ENCODE measurements around the gene SMYD3. TPM values are rescaled to one million over a fixed set of nuclear protein-coding genes. Genes with fewer than 3 reads are reported as not detected.

SMYD3 gene
- total RNA-seq, 1 experiment from 2014 or later, result 17.4 TPM

DNA sequence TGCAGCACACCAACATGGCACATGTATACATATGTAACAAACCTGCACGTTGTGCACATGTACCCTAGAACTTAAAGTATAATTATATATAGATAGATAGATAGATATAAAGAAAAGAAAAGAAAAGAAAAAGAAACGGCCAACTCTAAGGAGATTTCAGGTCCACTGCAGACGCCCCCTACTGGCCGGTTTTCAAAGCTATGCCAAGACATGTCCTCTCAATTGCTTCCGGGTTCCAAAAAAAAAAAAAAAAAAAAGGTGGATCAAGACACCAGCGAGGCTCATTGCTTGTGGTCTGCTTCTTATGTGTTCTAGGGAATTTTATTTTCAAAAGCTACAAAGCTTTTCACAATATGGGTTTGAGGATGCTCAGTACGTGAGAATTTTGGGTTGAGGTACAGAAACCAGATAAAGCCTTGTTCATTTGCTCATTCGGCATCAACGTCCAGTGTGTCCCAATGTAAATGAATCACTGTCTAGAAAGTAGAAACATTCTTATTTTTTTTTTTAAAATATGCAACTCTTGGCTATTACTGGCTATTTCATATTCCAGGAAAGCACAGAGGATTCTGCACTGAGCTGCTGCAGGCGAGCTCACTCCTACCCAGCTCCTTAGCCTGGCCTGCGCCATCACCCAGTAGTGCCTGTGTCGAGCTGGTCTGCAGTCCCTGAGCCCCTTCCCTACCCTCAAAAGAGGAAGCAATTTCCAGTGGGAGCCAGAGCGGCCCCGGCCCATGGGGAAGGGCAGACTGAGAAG lies 709.3 kb downstream of the SMYD3 start:
- in situ Hi-C loops (cut with HindIII; ENCODE audit: low pct_unique_long_range_greater_than_20kb, low sequenced_read_pairs) (no loop called here), intact Hi-C loops (cut with micrococcal nuclease; ENCODE audit: unreplicated experiment) (no loop called here)
- BruUV-seq (replicated peaks), result no TSS peak
- TF ChIP-seq, protein P1, sequence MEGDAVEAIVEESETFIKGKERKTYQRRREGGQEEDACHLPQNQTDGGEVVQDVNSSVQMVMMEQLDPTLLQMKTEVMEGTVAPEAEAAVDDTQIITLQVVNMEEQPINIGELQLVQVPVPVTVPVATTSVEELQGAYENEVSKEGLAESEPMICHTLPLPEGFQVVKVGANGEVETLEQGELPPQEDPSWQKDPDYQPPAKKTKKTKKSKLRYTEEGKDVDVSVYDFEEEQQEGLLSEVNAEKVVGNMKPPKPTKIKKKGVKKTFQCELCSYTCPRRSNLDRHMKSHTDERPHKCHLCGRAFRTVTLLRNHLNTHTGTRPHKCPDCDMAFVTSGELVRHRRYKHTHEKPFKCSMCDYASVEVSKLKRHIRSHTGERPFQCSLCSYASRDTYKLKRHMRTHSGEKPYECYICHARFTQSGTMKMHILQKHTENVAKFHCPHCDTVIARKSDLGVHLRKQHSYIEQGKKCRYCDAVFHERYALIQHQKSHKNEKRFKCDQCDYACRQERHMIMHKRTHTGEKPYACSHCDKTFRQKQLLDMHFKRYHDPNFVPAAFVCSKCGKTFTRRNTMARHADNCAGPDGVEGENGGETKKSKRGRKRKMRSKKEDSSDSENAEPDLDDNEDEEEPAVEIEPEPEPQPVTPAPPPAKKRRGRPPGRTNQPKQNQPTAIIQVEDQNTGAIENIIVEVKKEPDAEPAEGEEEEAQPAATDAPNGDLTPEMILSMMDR (IDR thresholded peaks at IDR 0.05), result peak; percentile 73
- TF ChIP-seq SIN3A (IDR thresholded peaks at IDR 0.05; ENCODE audit: borderline replicate concordance, insufficient read depth, low read depth, low read length), result no peak
- POLR2A ChIA-PET, result interaction anchor here (0.7 kb wide), 1 partner anchor 819 kb away, joined by 3 read pairs; no protein-coding TSS in a partner anchor
- CTCF ChIA-PET, result interaction anchor here (0.7 kb wide), 2 partner anchors 15 to 642 kb away, joined by 3 read pairs; no protein-coding TSS in a partner anchor
- Histone ChIP-seq H3K27ac (ENCODE audit: low read length) (no peak overlapping the region), H3K27me3 (ENCODE audit: control insufficient read depth, insufficient read depth, low read length) (no peaks in the 10 kb centered on the region), H3K9me3 (ENCODE audit: control insufficient read depth, insufficient read depth, low read depth, low read length) (no peaks in the 10 kb centered on the region), H3K4me3 (ENCODE audit: low read depth in 2 of 2, low read length in 2 of 2) (no peak overlapping the region), H3K4me1 (ENCODE audit: control insufficient read depth, insufficient read depth, low read length) (no peaks in the 10 kb centered on the region), H3K36me3 (ENCODE audit: control insufficient read depth, insufficient read depth, low read length) (no peaks in the 10 kb centered on the region)
- DNase-seq (ENCODE audit: low read depth, low spot score), result no peak
- ATAC-seq, result no peak

DNA sequence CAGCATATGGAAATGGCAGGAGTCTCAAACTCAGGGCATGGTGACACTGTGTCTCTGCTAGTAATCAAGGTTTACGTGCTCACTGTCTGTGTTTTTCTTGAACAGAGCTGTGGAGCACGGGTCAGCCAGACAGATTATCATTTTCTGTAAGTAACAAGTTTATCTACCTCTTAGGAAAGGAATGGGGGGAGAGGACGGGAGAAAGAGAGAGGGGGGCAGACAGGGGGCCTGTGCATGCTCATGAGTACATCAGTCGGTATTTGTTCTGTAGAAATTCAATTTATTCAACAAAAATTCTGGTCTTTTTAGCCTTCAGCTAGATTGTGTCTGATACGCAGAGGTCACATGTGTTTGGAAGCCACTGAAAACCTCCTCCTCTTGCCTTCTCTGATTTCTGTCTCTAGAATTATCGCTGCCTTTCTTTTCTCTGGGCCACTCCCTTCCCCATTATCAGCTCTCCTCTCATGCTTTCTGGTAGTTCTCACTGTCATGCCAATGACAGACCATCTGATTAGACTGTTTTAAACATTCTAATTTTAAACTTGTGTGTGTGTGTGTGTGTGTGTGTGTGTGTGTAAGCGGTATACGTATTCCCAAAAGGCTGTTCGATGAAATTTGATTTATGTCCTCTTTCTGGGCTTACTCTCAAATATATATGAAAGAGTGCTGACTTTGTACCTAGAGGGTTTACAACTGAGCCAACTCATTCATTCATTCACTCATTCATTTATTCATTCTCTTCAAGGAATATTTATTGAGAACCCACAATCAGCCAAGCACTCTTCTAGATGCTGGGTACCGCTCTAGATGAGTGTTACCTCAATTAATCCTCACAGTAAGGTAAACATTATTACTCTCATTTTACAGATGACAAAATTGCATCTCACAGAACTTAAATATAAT lies 715.4 kb downstream of the SMYD3 start:
- no peaks in the 10 kb centered on the region for H3K27me3 ChIP-seq (ENCODE audit: control insufficient read depth, insufficient read depth, low read length)
- ChIA-PET CTCF (no interaction called here), POLR2A (no interaction called here)
- ATAC-seq (no peak), DNase-seq (ENCODE audit: low read depth, low spot score) (no peak)
- H3K27ac ChIP-seq (ENCODE audit: low read length), result no peak overlapping the region
- TF ChIP-seq, protein P2, sequence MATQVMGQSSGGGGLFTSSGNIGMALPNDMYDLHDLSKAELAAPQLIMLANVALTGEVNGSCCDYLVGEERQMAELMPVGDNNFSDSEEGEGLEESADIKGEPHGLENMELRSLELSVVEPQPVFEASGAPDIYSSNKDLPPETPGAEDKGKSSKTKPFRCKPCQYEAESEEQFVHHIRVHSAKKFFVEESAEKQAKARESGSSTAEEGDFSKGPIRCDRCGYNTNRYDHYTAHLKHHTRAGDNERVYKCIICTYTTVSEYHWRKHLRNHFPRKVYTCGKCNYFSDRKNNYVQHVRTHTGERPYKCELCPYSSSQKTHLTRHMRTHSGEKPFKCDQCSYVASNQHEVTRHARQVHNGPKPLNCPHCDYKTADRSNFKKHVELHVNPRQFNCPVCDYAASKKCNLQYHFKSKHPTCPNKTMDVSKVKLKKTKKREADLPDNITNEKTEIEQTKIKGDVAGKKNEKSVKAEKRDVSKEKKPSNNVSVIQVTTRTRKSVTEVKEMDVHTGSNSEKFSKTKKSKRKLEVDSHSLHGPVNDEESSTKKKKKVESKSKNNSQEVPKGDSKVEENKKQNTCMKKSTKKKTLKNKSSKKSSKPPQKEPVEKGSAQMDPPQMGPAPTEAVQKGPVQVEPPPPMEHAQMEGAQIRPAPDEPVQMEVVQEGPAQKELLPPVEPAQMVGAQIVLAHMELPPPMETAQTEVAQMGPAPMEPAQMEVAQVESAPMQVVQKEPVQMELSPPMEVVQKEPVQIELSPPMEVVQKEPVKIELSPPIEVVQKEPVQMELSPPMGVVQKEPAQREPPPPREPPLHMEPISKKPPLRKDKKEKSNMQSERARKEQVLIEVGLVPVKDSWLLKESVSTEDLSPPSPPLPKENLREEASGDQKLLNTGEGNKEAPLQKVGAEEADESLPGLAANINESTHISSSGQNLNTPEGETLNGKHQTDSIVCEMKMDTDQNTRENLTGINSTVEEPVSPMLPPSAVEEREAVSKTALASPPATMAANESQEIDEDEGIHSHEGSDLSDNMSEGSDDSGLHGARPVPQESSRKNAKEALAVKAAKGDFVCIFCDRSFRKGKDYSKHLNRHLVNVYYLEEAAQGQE (IDR thresholded peaks at IDR 0.05; ENCODE audit: insufficient read depth in 1 of 2, low read depth in 2 of 2, low read length in 1 of 2), result no peak
- no peak for TF ChIP-seq POLR2AphosphoS5 (IDR thresholded peaks at IDR 0.05; ENCODE audit: low read depth, low read length)
- TF ChIP-seq SIN3A (IDR thresholded peaks at IDR 0.05; ENCODE audit: borderline replicate concordance, insufficient read depth, low read depth, low read length), result no peak
- TF ChIP-seq, protein P1 (IDR thresholded peaks at IDR 0.05), result no peak
- TF ChIP-seq TCF7L2 (IDR thresholded peaks at IDR 0.05; ENCODE audit: low read depth, low read length), result no peak
- H3K4me3 ChIP-seq (ENCODE audit: low read depth in 2 of 2, low read length in 2 of 2), result no peak overlapping the region
- no peaks in the 10 kb centered on the region for H3K4me1 ChIP-seq (ENCODE audit: control insufficient read depth, insufficient read depth, low read length)
- H3K36me3 ChIP-seq (ENCODE audit: control insufficient read depth, insufficient read depth, low read length), result no peaks in the 10 kb centered on the region
- in situ Hi-C loops (cut with HindIII; ENCODE audit: low pct_unique_long_range_greater_than_20kb, low sequenced_read_pairs), result no loop called here
- no peaks in the 10 kb centered on the region for H3K9me3 ChIP-seq (ENCODE audit: control insufficient read depth, insufficient read depth, low read depth, low read length)
- intact Hi-C loops (cut with micrococcal nuclease; ENCODE audit: unreplicated experiment), result no loop called here
- BruUV-seq (replicated peaks), result no TSS peak

All from Panc1 (cell line).